K562 (cell line): ENCODE measurements around the gene STIL. TPM values are rescaled to one million over a fixed set of nuclear protein-coding genes. Genes with fewer than 3 reads are reported as not detected.

Source experiments
- ATAC-seq: fragments of 200-7000 bp; cut with Tn5 transposase; 3 replicates; pipeline ENCODE4 v1.9.1; 2020; ENCODE audit warnings: moderate library complexity
- BruUV-seq: library from RNA; stranded (reverse); fragments of 400-500 nt; replicated peaks from 2 replicates; lab custom pipeline; 2021; lab: Mats Ljungman, UMichigan
- CTCF ChIA-PET: fragments of 300-600 bp; formaldehyde crosslinking; extraction: SDS; loops from one replicate; lab custom pipeline; 2021; ENCODE audit warnings: low intra/inter-chr PET ratio; lab: Yijun Ruan, JAX
- POLR2A ChIA-PET: fragments of 300-600, 350-650 bp; sonication (Branson Sonifier 250); formaldehyde crosslinking; extraction: SDS; loops from one replicate; lab custom pipeline; 2021; ENCODE audit warnings: antibody characterized with exemption, inconsistent platforms; lab: Yijun Ruan, JAX
- DNase-seq, 4 experiments: peaks; one replicate each; pipeline versions ENCODE4 v3.0.0 to v3.0.0-alpha.2; 2011 to 2018; ENCODE audit warnings: low spot score in 3 of 4, mixed read lengths in 3 of 4; ENCODE audit errors: extremely low read depth in 1 of 4
- FAIRE-seq: peaks from 2 replicates; lab custom pipeline; 2011; peaks lifted over from hg19 to GRCh38; lab: Jason Lieb, UNC
- H2AFZ ChIP-seq: 2 replicates; pipeline ENCODE4 v1.6.0; 2011; ENCODE audit warnings: low read depth, low read length, control low read depth, inconsistent platforms
- H3K27ac ChIP-seq: fragments of 200-600 bp; 3 replicates; pipeline ENCODE4 v1.8.0; 2011; ENCODE audit warnings: low read depth, mild to moderate bottlenecking, control low read depth, inconsistent platforms, low read length, moderate library complexity, mixed read lengths; ENCODE audit errors: extremely low read depth
- H3K27me3 ChIP-seq, 2 experiments: fragments of 300-600 bp in 1 of 2; 2 replicates in 1 of 2; 3 replicates in 1 of 2; pipeline versions ENCODE4 v1.6.0 to v1.8.0; 2011; ENCODE audit warnings: inconsistent platforms in 2 of 2, low read length in 2 of 2, mild to moderate bottlenecking in 1 of 2, mixed read lengths in 1 of 2, moderate library complexity in 1 of 2; ENCODE audit not compliant: control insufficient read depth in 2 of 2, insufficient read depth in 2 of 2
- H3K36me3 ChIP-seq: fragments of 300-600 bp; 3 replicates; pipeline ENCODE4 v1.8.0; 2011; ENCODE audit warnings: mild to moderate bottlenecking, low read length, inconsistent platforms; ENCODE audit not compliant: control insufficient read depth, insufficient read depth
- H3K4me1 ChIP-seq, 2 experiments: fragments of 200-600 bp in 1 of 2; replicated peaks in 1 of 2; 2 replicates in 1 of 2; 3 replicates in 1 of 2; pipeline versions ENCODE4 v1.5.1 to v1.8.0; 2011; ENCODE audit warnings: inconsistent platforms in 2 of 2, low read length in 2 of 2, mild to moderate bottlenecking in 1 of 2, mixed read lengths in 1 of 2, moderate library complexity in 1 of 2; ENCODE audit not compliant: control insufficient read depth in 2 of 2, insufficient read depth in 2 of 2
- H3K4me2 ChIP-seq: 2 replicates; pipeline ENCODE4 v1.6.1; 2011; ENCODE audit warnings: low read length, control low read depth, inconsistent platforms, mixed read lengths; ENCODE audit not compliant: insufficient read depth
- H3K4me3 ChIP-seq: fragments of 200-600 bp; sonication (generic), shearing (Covaris generic); 2 replicates; pipeline ENCODE4 v1.5.1; 2016; ENCODE audit warnings: control low read depth, inconsistent platforms
- H3K79me2 ChIP-seq: fragments of 200-600 bp; 3 replicates; pipeline ENCODE4 v1.8.0; 2011; ENCODE audit warnings: low read length, inconsistent platforms; ENCODE audit not compliant: control insufficient read depth, insufficient read depth
- H3K9ac ChIP-seq, 2 experiments: 2 replicates each; pipeline versions ENCODE4 v1.6.0 to v1.6.1; 2011; ENCODE audit warnings: low read depth in 2 of 2, low read length in 2 of 2, control low read depth in 1 of 2, inconsistent platforms in 1 of 2, mild to moderate bottlenecking in 1 of 2, mixed read lengths in 1 of 2; ENCODE audit not compliant: insufficient read depth in 1 of 2
- H3K9me1 ChIP-seq: one replicate; pipeline ENCODE4 v1.6.0; 2011; ENCODE audit warnings: inconsistent platforms, mild to moderate bottlenecking, low read length, moderate library complexity; ENCODE audit not compliant: control insufficient read depth, insufficient read depth
- H3K9me3 ChIP-seq: replicated peaks from 2 replicates; pipeline ENCODE4 v1.5.1; 2011; ENCODE audit warnings: low read depth, low read length, inconsistent platforms; ENCODE audit not compliant: control insufficient read depth, insufficient read depth
- H4K20me1 ChIP-seq: replicated peaks from 2 replicates; pipeline ENCODE4 v1.6.1; 2011; ENCODE audit warnings: low read length, inconsistent platforms, mixed read lengths; ENCODE audit not compliant: control insufficient read depth, insufficient read depth
- WGBS: fragments of 100-300 bp; shearing (Covaris generic); methylation state at CpG from one replicate; pipeline ENCODE4 v1.1.6; 2016; ENCODE audit warnings: low coverage, mixed read lengths; ENCODE audit not compliant: insufficient coverage; ENCODE audit errors: missing lambda C conversion rate; 5-methylcytosine and 5-hydroxymethylcytosine counted together
- in situ Hi-C: fragments of 300-500 bp; cut with MboI; formaldehyde crosslinking; loops from 4 replicates; pipeline ENCODE4 v1.15.0; 2018; ENCODE audit warnings: inconsistent platforms, mixed read lengths
- intact Hi-C: fragments of 100-400 bp; cut with micrococcal nuclease; formaldehyde crosslinking; loops from 2 replicates; pipeline ENCODE4 v1.14.2; 2022
- polyA plus RNA-seq, 8 experiments: library from polyadenylated mRNA; depleted of rRNA in 4 of 8; stranded (reverse) in 5 of 8; unstranded in 3 of 8; fragments of >200 nt; fragmentation: Nextera tagmentation in 2 of 8; fragmentation: Illumina TruSeq in 1 of 8; extraction: Ambion mirVana in 2 of 8; extraction: Trizol in 1 of 8; gene quantifications; 2 replicates each; pipeline versions ENCODE4 v1.2.1 to v1.2.3, GENCODE V29; 2011 to 2014; ENCODE audit warnings: inconsistent platforms in 1 of 8, missing spikeins in 1 of 8
- total RNA-seq, 7 experiments: library from RNA; depleted of rRNA in 6 of 7; stranded (reverse); fragments of >200 nt in 6 of 7; fragmentation: Illumina TruSeq in 2 of 7; extraction: Trizol in 2 of 7; gene quantifications; 2 replicates each; pipeline versions ENCODE4 v1.2.1 to v1.2.3, GENCODE V29; 2011 to 2021; ENCODE audit warnings: low replicate concordance in 1 of 7
- TF ChIP-seq, protein P1 (sequence below): fragments of 200-800 bp; sonication (Bioruptor generic); IDR thresholded peaks from 2 replicates; pipeline ENCODE4 v1.6.1; 2016; ENCODE audit warnings: missing genetic modification characterization, missing compliant biosample characterization
- TF ChIP-seq, protein P2 (sequence below): fragments of 450-650 bp; IDR thresholded peaks from 2 replicates; pipeline ENCODE4 v1.6.1; 2016
- TF ChIP-seq, protein P3 (sequence below): sonication (generic); formaldehyde crosslinking; IDR thresholded peaks from 2 replicates; pipeline ENCODE4 v1.8.0; 2022; ENCODE audit warnings: missing genetic modification reagents, mild to moderate bottlenecking, borderline replicate concordance

Gene STIL
- total and polyA plus RNA-seq, 9 of the 15 experiments (the other 6 are each of a cell fraction or from before 2014, with no cell fraction given) = 10.5 to 77.4 (median 39.6) TPM

DNA sequence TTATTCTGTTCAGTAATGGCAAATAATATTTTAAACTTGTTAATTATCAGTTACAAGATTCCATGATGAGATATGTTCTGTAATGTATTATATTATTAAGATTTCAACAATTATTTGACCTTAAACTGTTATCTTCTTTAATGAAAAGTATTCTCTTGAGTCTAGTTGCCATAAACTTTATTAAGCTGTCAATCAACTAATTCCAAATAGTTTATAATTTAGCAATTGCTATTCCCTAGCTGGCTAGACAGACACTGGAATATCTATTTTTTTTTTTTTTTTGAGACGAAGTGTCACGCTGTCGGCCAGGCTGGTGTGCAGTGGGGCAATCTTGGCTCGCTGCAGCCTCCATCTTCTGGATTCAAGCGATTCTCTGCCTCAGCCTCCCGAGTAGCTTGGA is 23.4 kb upstream of the STIL start:
- TF ChIP-seq, protein P1, sequence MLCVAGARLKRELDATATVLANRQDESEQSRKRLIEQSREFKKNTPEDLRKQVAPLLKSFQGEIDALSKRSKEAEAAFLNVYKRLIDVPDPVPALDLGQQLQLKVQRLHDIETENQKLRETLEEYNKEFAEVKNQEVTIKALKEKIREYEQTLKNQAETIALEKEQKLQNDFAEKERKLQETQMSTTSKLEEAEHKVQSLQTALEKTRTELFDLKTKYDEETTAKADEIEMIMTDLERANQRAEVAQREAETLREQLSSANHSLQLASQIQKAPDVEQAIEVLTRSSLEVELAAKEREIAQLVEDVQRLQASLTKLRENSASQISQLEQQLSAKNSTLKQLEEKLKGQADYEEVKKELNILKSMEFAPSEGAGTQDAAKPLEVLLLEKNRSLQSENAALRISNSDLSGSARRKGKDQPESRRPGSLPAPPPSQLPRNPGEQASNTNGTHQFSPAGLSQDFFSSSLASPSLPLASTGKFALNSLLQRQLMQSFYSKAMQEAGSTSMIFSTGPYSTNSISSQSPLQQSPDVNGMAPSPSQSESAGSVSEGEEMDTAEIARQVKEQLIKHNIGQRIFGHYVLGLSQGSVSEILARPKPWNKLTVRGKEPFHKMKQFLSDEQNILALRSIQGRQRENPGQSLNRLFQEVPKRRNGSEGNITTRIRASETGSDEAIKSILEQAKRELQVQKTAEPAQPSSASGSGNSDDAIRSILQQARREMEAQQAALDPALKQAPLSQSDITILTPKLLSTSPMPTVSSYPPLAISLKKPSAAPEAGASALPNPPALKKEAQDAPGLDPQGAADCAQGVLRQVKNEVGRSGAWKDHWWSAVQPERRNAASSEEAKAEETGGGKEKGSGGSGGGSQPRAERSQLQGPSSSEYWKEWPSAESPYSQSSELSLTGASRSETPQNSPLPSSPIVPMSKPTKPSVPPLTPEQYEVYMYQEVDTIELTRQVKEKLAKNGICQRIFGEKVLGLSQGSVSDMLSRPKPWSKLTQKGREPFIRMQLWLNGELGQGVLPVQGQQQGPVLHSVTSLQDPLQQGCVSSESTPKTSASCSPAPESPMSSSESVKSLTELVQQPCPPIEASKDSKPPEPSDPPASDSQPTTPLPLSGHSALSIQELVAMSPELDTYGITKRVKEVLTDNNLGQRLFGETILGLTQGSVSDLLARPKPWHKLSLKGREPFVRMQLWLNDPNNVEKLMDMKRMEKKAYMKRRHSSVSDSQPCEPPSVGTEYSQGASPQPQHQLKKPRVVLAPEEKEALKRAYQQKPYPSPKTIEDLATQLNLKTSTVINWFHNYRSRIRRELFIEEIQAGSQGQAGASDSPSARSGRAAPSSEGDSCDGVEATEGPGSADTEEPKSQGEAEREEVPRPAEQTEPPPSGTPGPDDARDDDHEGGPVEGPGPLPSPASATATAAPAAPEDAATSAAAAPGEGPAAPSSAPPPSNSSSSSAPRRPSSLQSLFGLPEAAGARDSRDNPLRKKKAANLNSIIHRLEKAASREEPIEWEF (CRISPR knock-in tag) = no peak
- TF ChIP-seq, protein P2, sequence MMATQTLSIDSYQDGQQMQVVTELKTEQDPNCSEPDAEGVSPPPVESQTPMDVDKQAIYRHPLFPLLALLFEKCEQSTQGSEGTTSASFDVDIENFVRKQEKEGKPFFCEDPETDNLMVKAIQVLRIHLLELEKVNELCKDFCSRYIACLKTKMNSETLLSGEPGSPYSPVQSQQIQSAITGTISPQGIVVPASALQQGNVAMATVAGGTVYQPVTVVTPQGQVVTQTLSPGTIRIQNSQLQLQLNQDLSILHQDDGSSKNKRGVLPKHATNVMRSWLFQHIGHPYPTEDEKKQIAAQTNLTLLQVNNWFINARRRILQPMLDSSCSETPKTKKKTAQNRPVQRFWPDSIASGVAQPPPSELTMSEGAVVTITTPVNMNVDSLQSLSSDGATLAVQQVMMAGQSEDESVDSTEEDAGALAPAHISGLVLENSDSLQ = peak; percentile 49
- TF ChIP-seq, protein P3, sequence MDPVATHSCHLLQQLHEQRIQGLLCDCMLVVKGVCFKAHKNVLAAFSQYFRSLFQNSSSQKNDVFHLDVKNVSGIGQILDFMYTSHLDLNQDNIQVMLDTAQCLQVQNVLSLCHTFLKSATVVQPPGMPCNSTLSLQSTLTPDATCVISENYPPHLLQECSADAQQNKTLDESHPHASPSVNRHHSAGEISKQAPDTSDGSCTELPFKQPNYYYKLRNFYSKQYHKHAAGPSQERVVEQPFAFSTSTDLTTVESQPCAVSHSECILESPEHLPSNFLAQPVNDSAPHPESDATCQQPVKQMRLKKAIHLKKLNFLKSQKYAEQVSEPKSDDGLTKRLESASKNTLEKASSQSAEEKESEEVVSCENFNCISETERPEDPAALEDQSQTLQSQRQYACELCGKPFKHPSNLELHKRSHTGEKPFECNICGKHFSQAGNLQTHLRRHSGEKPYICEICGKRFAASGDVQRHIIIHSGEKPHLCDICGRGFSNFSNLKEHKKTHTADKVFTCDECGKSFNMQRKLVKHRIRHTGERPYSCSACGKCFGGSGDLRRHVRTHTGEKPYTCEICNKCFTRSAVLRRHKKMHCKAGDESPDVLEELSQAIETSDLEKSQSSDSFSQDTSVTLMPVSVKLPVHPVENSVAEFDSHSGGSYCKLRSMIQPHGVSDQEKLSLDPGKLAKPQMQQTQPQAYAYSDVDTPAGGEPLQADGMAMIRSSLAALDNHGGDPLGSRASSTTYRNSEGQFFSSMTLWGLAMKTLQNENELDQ (CRISPR knock-in tag) = no peak
- POLR2A ChIA-PET = interaction anchor here (0.8 to 18.0 kb wide), 6 partner anchors 11 to 120 kb away, joined by 3 to 318 read pairs (median 6); partner anchors contain the start of gene STIL
- BruUV-seq = no TSS peak
- Histone ChIP-seq H3K9me1 (no peaks in the 10 kb centered on the region), H3K36me3 (peaks cover 30% of the 10 kb centered on the region), H3K4me1 (peaks cover 16 to 20% of the 10 kb centered on the region in 2 experiments; a peak in 4 of 5 replicates), H3K9ac (no peak overlapping the region), H3K27ac (no peak overlapping the region), H3K79me2 (peaks cover 93% of the 10 kb centered on the region), H2AFZ (no peak overlapping the region), H4K20me1 (0 out of 2 replicates have a peak, but pooled peaks cover 3% of the 10 kb centered on the region), H3K27me3 (no peaks in the 10 kb centered on the region), H3K9me3 (no peaks in the 10 kb centered on the region), H3K4me3 (no peak overlapping the region), H3K4me2 (no peak overlapping the region)
- WGBS = 77% methylated on average over 6 of the region's 6 CpGs
- ATAC-seq (no peak), DNase-seq (no peak), FAIRE-seq (no peak)
- intact Hi-C loops = loop anchor here (5.0 kb wide), 1 partner anchor 35 kb away; no protein-coding TSS in a partner anchor
- in situ Hi-C loops = no loop called here
- CTCF ChIA-PET = no interaction called here
